Measurements from ENCODE around the gene GDPD5.

Gene GDPD5

DNA sequence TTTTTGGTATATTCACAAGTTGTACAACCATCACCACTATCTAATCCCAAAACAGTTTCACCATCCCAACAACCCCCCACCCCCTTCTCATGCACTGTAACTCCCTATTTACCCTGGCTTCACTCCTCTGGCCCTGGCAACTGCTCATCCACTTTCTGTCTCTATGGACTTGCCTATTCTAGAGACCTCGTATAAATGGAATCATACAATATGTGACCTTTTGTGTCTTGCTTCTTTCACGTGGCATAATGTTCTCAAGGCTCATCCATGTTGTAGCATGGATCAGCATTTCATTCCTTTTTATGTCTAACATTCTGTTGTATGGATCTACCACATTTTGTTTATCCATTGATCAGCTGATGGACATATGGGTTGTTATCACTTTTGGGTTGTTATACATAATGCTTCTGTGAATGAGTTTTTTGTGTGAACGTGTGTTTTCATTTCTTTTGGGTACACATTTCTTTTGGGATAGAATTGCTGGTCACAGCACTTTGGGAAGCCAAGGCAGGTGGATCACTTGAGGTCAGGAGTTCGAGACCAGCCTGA, 46.1 kb downstream of the GDPD5 start:
- H3K4me2 ChIP-seq: no peak overlapping the region
- no peak overlapping the region for H2AFZ ChIP-seq (ENCODE audit: low read depth)
- no peak overlapping the region for H3K27ac ChIP-seq
- H3K4me1 ChIP-seq (ENCODE audit: low read depth, poor library complexity, severe bottlenecking): no peaks in the 10 kb centered on the region
- H3K79me2 ChIP-seq (ENCODE audit: insufficient read depth, low read depth): no peaks in the 10 kb centered on the region
- TF ChIP-seq, protein P1, sequence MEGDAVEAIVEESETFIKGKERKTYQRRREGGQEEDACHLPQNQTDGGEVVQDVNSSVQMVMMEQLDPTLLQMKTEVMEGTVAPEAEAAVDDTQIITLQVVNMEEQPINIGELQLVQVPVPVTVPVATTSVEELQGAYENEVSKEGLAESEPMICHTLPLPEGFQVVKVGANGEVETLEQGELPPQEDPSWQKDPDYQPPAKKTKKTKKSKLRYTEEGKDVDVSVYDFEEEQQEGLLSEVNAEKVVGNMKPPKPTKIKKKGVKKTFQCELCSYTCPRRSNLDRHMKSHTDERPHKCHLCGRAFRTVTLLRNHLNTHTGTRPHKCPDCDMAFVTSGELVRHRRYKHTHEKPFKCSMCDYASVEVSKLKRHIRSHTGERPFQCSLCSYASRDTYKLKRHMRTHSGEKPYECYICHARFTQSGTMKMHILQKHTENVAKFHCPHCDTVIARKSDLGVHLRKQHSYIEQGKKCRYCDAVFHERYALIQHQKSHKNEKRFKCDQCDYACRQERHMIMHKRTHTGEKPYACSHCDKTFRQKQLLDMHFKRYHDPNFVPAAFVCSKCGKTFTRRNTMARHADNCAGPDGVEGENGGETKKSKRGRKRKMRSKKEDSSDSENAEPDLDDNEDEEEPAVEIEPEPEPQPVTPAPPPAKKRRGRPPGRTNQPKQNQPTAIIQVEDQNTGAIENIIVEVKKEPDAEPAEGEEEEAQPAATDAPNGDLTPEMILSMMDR (conservative IDR thresholded peaks at IDR 0.05; ENCODE audit: low read depth, low read length): no peak
- H4K20me1 ChIP-seq (ENCODE audit: insufficient read depth): no peaks in the 10 kb centered on the region
- H3K36me3 ChIP-seq (ENCODE audit: insufficient read depth): no peaks in the 10 kb centered on the region
- no peak overlapping the region for H3K4me3 ChIP-seq (IDR thresholded peaks at IDR 0.05; ENCODE audit: insufficient read depth, low read depth, low read length)
- no peak overlapping the region for H3K9ac ChIP-seq
- no peaks in the 10 kb centered on the region for H3K27me3 ChIP-seq (ENCODE audit: insufficient read depth, low read depth)

DNA sequence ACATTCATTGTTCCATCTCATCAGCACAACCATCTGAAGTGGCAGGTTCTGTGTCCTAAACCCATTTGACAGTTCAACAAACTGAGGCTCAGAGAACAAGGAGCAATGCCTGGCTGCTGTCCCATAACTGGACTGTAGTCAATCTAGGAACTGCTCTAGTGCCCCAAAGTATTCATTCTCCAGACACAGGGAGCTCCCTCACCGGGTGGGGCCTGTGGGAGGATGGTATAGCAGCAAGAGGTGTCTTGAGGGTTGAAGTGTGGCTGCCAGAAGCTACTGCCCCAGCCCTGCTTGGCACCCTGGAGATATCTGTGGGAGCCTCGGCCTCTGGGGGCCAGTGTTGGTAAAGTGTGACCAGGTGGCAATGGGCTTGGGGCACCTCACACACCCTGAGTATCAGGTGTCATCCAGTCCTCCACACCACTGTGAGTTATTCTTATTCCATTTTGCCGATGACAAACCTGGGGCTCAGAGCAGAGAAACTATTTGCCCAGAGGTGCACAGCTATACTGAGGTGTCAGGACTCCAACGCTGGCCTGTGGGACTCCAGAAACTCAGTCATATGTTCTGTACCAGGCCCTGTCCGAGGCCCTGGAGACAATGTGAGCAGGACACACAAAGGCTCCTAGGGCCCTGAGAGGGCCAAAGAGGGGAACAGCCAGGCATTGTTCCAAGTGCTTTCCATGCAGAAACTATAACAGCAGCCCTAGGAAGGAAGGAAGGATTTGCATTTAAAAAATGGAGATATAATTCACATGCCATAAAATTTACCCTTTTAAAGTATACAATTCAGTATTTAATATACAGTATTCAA, 46.8 kb downstream of the GDPD5 start:
- Histone ChIP-seq H3K27me3 (ENCODE audit: insufficient read depth, low read depth) (no peaks in the 10 kb centered on the region), H3K4me3 (IDR thresholded peaks at IDR 0.05; ENCODE audit: insufficient read depth, low read depth, low read length) (no peak overlapping the region), H4K20me1 (ENCODE audit: insufficient read depth) (no peaks in the 10 kb centered on the region), H3K4me2 (no peak overlapping the region), H3K9ac (no peak overlapping the region), H2AFZ (ENCODE audit: low read depth) (no peak overlapping the region), H3K4me1 (ENCODE audit: low read depth, poor library complexity, severe bottlenecking) (no peaks in the 10 kb centered on the region), H3K27ac (no peak overlapping the region), H3K79me2 (ENCODE audit: insufficient read depth, low read depth) (no peaks in the 10 kb centered on the region), H3K36me3 (ENCODE audit: insufficient read depth) (no peaks in the 10 kb centered on the region)
- TF ChIP-seq, protein P1 (conservative IDR thresholded peaks at IDR 0.05; ENCODE audit: low read depth, low read length): no peak

DNA sequence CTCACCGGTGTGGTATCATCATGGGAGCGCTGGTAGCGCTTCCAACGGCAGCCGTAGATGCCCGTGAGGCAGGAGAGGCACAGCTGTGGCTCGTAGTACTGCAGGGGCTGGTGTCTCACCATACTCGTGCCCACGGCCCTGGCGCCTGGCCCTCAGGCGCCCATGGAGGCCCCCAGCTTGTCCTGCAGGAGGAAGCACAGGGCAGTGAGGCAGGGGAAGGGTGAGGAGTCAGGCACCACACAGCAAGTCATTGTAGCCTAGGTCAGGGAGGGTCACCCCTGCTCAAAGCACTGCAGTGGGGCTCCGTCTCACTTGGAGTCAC, 48.2 kb downstream of the GDPD5 start:
- Histone ChIP-seq H3K27me3 (ENCODE audit: insufficient read depth, low read depth) (no peaks in the 10 kb centered on the region), H3K79me2 (ENCODE audit: insufficient read depth, low read depth) (no peaks in the 10 kb centered on the region), H3K9ac (no peak overlapping the region), H4K20me1 (ENCODE audit: insufficient read depth) (no peaks in the 10 kb centered on the region), H2AFZ (ENCODE audit: low read depth) (no peak overlapping the region), H3K4me2 (no peak overlapping the region), H3K4me1 (ENCODE audit: low read depth, poor library complexity, severe bottlenecking) (no peaks in the 10 kb centered on the region), H3K27ac (no peak overlapping the region), H3K4me3 (IDR thresholded peaks at IDR 0.05; ENCODE audit: insufficient read depth, low read depth, low read length) (no peak overlapping the region), H3K36me3 (ENCODE audit: insufficient read depth) (no peaks in the 10 kb centered on the region)
- TF ChIP-seq, protein P1 (conservative IDR thresholded peaks at IDR 0.05; ENCODE audit: low read depth, low read length): no peak

DNA sequence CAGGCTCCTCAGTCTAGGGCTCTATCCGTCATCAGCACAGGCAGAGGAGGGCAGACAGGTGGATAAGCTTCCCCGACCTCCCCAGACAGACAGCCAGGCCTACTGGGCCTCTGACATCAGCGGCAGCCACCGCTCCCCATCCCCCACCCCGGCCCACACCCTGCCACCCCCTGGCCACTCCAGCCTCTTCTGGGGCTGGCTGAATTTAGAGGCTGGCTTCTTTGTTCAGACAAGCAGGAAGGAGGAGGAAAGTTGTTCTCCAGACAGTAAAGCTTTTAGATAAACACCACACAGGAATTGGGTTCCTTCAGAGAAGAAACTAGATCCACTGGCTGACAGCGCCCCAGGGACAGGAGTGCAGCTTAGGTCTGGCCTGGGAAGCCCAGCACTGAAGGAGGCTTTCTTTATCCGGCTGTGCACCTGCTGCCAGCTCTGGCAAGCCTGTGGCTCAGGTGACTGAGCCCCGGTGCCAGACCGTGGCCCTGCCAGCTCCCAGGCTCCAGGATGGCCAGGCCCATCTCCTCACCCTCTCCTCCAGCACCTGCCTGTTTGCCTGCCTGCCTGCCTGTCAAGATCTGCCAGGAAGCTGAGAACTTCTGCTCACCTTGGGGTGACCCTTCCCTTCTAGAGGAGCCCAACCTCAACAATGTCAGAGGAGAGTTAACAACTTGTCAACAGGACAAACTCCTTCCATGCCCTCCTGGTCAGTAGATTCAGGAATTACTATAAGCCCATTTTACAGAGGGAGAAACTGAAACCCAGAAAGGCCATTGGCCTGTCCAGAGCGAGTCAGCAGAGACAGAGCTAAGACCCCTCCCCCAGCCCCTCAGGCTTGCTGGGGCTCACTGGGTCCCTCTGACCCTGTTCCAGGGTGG, 48.8 kb downstream of the GDPD5 start:
- no peaks in the 10 kb centered on the region for H4K20me1 ChIP-seq (ENCODE audit: insufficient read depth)
- no peak overlapping the region for H3K4me3 ChIP-seq (IDR thresholded peaks at IDR 0.05; ENCODE audit: insufficient read depth, low read depth, low read length)
- H3K4me2 ChIP-seq: no peak overlapping the region
- H3K27ac ChIP-seq: no peak overlapping the region
- TF ChIP-seq, protein P1 (conservative IDR thresholded peaks at IDR 0.05; ENCODE audit: low read depth, low read length): no peak
- H3K27me3 ChIP-seq (ENCODE audit: insufficient read depth, low read depth): no peaks in the 10 kb centered on the region
- no peak overlapping the region for H2AFZ ChIP-seq (ENCODE audit: low read depth)
- no peaks in the 10 kb centered on the region for H3K36me3 ChIP-seq (ENCODE audit: insufficient read depth)
- no peaks in the 10 kb centered on the region for H3K4me1 ChIP-seq (ENCODE audit: low read depth, poor library complexity, severe bottlenecking)
- no peak overlapping the region for H3K9ac ChIP-seq
- H3K79me2 ChIP-seq (ENCODE audit: insufficient read depth, low read depth): no peaks in the 10 kb centered on the region

Measured in KMS-11 (cell line).